GM19452 (cell line): Measurements from ENCODE around the gene C6orf47.

Experiments used
- ATAC-seq: cut with Tn5 transposase; IDR thresholded peaks from one replicate; pipeline ENCODE4 v1.9.1; 2021; ENCODE audit not compliant: unreplicated experiment

Gene C6orf47

GRCh38 chr6:31636698-31637596 lies 23.6 kb downstream of the C6orf47 start:
- no peak for ATAC-seq

DNA sequence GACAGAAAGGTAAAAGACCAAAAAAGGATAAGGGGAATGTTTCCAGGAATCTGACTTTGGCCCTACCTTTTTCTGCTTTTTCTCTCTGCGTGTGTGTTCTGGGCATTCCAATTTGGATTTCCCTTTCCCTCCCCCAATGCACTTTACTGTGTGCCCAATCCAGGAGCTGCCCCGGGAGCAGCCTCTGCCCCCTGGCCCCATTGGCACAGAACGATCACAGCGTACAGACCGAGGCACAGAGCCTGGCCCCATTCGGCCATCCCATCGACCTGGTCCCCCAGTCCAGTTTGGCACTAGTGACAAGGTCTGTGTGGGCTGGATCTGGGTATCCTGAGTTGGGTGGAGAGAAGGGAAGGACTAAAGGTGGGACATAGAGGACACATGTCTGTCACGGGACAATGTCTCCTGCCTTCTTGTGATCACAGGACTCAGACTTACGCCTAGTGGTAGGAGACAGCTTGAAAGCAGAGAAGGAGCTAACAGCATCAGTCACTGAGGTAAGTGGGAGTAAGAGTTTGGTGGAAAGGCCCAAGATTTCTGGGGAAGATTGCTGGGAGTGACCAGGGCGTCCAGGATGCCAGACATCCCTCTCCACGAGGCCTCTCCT lies 25.5 kb downstream of the C6orf47 start:
- no peak for ATAC-seq

DNA sequence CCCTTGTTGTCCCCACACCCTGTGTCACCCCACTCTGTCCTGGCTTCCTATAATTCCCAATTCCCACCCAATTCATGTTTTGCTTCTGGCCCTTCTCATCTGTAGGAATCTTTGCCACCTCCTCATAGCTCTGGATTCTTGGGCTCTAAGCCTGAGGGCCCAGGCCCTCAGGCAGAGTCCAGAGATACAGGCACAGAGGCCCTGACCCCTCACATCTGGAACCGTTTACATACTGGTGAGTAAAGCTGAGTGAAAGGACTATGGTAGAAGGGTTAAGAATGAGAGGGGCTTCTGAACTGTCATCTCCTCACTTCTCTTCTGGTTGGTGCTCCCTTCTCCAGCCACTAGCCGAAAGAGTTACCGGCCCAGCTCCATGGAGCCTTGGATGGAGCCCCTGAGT lies 26.4 kb downstream of the C6orf47 start:
- ATAC-seq, result no peak

GRCh38 chr6:31633447-31633846 lies 27.1 kb downstream of the C6orf47 start:
- no peak for ATAC-seq

DNA sequence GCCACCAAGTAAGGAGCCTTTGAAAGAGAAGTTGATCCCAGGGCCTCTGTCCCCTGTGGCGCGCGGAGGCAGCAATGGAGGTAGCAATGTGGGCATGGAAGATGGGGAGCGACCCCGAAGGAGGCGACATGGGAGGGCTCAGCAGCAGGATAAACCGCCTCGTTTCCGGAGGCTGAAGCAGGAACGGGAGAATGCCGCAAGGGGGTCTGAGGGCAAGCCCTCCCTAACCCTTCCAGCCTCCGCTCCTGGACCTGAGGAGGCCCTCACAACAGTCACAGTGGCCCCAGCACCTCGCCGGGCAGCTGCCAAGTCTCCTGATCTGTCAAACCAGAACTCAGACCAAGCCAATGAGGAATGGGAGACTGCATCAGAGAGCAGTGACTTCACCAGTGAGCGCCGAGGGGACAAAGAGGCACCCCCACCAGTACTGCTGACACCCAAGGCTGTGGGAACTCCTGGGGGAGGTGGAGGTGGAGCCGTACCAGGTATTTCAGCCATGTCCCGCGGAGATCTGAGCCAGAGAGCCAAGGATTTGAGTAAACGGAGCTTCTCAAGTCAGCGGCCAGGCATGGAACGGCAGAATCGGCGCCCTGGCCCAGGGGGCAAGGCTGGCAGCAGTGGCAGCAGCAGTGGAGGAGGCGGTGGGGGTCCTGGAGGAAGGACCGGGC lies 28.2 kb downstream of the C6orf47 start:
- ATAC-seq, result no peak

- no peak for ATAC-seq
Measured at GRCh38 chr6:31631681-31632278, 28.8 kb downstream of the C6orf47 start.

DNA sequence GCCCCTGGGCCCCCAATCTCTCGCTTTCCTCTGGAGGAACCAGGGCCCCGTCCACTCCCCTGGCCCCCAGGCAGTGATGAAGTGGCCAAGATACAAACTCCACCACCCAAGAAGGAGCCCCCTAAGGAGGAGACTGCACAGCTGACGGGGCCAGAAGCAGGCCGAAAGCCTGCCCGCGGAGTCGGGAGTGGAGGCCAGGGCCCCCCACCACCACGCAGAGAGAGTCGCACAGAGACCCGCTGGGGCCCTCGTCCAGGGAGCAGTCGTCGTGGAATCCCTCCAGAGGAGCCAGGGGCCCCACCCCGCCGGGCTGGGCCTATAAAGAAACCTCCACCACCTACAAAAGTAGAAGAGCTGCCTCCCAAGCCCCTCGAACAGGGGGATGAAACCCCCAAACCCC lies 29.4 kb downstream of the C6orf47 start:
- no peak for ATAC-seq

DNA sequence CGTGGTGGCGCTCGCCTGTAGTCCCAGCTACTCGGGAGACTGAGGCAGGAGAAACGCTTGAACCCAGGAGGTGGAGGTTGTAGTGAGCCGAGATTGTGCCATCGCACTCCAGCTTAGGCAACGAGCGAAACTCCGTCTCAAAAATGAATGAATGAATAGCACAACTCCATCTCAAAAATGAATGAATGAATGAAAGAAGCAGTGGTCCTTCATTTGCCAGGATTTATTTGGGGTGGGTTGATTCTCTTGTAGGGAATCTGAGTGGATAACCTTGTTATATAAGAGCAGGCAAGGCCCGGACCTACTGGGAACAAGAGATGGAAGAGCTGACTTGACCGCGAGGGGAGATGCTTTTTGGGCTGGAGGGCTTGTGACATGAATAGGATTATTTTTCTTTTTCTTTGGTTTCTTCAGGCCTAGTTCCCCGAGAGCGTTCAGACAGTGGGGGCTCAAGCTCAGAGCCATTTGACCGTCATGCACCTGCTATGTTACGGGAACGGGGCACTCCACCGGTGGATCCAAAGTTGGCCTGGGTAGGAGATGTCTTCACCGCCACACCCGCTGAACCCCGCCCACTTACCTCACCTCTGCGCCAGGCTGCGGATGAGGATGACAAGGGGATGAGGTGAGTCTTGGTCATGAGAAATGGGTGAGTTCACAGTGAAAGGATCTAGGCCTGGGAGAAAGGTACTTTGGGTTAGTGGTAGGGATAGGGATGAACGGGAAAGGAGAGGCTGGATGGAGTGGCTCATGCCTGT lies 30.2 kb downstream of the C6orf47 start:
- ATAC-seq, result no peak

GRCh38 chr6:31629014-31629413 lies 31.6 kb downstream of the C6orf47 start:
- ATAC-seq, result no peak

- ATAC-seq, result no peak
Measured at GRCh38 chr6:31627690-31628287, 32.8 kb downstream of the C6orf47 start.

DNA sequence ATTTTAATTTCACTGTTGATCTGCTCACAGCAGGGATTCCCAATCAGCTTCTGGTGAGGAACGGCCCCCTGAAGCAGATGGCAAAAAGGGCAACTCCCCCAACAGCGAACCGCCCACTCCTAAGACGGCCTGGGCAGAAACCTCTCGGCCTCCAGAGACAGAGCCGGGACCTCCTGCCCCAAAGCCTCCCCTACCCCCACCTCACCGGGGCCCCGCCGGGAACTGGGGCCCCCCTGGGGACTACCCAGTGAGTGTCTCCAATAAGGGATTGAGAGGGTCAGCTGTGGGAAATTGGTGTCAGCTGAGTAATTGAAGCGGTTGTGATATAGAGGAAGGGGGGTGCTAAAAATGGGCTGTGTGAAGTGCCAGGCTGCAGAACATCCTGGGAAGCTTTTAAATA lies 33.6 kb downstream of the C6orf47 start:
- ATAC-seq, result no peak

- no peak for ATAC-seq
Measured at GRCh38 chr6:31624070-31624469, 36.5 kb downstream of the C6orf47 start.

DNA sequence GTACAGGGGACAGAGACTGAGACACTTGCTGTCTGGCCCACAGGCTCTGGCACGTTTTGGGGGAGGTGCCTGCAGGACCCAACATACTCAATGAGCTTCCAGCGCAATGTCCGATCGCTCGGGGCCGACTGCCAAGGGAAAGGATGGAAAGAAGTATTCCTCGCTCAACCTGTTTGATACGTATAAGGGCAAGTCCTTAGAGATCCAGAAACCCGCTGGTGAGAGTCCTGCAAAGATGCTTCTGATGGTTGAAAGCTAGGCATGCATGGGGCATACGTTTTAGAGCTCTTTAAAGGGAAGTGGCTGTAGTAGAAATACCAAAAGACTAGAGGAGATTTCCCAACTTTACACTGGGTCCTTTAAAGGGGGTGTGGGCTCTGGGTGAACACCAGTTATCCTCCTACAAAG lies 37.9 kb downstream of the C6orf47 start:
- no peak for ATAC-seq

DNA sequence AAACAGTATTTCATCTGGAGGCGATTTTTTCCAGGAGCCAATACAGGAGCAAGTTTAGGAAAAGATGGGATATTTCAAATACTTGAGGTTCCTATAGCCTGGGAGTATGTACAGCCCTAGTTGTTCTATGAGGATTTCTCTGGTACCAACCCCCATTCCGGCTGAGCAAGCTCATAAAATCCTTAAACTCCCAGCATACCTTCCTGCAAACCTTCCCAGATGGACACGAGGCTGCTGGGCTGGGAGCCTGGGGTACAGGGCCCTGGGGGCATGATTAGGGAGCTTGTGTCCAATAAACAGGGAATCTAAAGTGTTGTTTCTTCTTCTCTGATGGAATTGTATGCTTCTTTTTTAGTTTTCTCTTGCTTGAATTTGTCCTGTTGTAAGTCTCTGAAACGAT lies 38.6 kb downstream of the C6orf47 start:
- ATAC-seq, result no peak

DNA sequence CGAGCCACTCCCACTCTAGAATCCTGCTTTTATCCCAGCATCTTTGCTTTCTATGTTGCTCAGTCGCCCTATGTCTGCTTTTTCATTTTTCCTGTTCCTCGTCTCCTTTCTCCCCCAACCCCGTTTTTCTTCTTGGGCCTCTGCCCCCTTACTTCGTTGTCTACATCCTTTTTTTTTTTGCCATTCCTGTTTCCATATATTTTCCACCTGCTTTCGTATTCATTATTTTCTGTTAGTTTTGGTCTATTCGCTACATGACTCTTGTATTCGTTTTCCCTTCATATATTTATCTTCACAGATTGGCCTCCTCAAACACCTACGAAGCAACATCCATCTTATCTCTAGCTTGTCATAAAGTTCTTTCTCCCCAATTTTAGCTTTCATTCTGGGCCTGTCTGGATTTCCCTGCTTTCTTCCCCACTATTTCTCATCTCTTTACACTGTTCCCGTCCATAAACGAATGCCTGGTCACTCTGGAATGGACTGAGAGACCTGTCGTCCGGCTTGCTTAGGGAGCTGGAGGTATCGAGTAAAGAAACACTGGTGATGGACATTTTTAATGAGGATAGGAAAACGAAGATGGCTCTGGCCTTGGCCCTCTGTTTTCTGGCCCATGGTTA lies 39.1 kb downstream of the C6orf47 start:
- no peak for ATAC-seq

- ATAC-seq, result peak; percentile 52
Measured at GRCh38 chr6:31620586-31621319, 39.8 kb downstream of the C6orf47 start, which contains the start of gene PRRC2A. TSS of gene PRRC2A (plus strand) at chr6:31620715. CDS start at chr6:31622790, 2,075 bp downstream.

- peak; percentile 72 for ATAC-seq
Measured at GRCh38 chr6:31619805-31620585, 40.6 kb downstream of the C6orf47 start.

DNA sequence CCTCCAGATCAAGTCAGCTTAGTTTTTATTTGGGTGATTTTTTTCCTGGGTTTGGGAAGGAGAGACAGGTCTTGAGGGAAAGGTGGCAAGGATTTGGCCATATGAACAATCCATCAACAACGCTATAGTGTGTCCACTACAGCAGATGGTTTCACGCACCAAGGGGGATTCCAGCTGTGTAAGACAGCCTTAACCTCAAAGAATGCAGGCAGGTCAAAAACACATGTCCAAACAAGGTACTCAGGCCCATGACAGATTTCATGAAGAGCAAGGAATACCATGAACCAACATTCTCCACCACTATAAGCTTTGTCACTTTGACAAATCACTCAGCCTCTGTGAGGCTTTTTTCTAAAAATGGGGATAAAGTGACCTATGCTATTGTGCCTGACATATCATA lies 43.6 kb downstream of the C6orf47 start:
- ATAC-seq, result no peak
